Inflammatory macrophage treated with lipopolysaccharide for 1 hour (primary cell): ENCODE data around the gene ZNF436.
"Not testable (repeated sequence)": the region's sequence is repeated elsewhere in the genome, so short reads cannot be mapped to it uniquely, and the experiment has no call there.

Experiments
- DNase-seq, 2 donors: peaks; one replicate each; pipeline ENCODE4 v3.0.0-alpha.2; 2020 to 2022

ZNF436 gene

DNA sequence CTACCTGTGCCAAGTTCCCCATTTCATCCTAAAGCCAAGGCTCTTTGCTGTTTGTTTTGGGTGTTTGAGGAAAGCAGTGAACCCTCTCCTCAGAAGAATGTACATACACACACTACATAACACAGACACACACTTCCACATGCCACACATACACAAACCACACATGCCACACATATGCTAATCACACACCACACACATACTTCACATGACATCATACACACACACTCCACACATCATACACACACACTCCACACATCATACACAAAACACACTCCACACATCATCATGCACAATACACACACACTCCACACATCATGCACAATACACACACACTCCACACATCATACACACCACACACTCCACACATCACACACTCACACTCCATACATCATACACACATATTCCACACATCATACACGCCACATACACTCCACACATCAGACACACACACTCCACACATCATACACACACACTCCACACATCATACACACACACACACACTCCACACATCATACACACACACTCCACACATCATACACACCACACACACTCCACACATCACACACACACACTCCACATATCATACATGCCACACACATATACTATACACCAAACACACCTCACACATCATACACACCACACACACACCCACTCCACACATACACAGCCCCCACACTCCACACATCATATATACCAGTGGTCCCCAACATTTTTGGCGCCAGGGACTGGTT, 22.7 kb upstream of the ZNF436 start:
- no peak for DNase-seq

GRCh38 chr1:23389837-23390321, 20.2 kb upstream of the ZNF436 start:
- DNase-seq: no peak

GRCh38 chr1:23387494-23387893, 17.9 kb upstream of the ZNF436 start:
- DNase-seq: no peak

GRCh38 chr1:23385119-23385621, 15.5 kb upstream of the ZNF436 start:
- no peak for DNase-seq

GRCh38 chr1:23384312-23385058, 14.8 kb upstream of the ZNF436 start:
- peak; percentile 39 to 73 for DNase-seq

GRCh38 chr1:23383577-23384311, 14.1 kb upstream of the ZNF436 start:
- no peak for DNase-seq

DNA sequence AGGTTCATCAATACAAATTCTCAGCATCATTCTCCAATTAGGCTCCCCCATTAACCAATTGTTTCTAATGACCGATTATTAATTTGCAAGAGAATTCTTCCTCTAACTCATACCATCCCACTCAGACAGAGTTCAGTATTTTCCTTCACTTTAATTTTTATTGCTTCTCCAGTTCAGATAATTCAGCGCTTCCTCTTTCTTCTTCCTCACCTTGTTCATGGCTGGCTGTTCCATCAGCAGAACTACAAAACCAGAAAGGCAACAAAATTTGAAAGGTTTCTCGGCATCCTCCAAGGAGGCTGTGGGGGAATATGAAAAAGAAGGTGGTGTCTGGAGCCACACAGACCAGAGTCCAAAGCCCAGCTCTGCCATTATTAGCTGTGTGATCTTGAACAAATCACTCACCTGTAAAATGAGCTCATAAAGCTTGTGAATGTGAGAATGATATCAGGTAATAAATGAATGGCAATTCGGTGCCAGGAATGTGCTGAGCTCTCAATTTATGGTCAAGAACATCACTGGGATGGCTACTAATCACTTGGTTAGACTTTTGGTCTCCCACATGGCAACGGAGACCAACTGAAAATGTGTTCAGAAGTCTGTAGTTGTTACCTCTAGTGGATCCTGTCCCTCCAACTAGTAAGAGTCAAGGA, 11.7 kb upstream of the ZNF436 start:
- DNase-seq: peak in 1 of 2 donors; percentile 13

DNA sequence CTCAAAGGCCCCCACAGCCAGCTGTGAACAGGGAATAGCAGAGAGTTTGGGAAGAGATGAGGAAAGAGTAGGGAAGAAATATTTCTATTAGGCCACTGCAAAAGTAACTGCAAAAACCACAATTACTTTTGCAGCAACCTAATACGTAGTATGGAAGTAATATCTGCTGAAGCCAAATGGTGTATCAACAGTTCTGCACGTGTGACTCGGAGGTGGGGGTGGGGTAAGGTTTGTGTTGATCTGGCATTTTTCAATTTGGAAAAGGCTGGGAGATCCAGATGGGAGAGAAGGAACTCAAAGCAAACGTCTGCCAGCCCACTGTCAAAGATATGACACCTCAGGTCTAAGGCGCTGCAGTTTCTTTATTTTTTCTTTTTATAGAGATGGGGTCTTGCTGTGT, 11.1 kb upstream of the ZNF436 start:
- no peak for DNase-seq

GRCh38 chr1:23380236-23380635, 10.6 kb upstream of the ZNF436 start:
- not testable (repeated sequence) for DNase-seq

DNA sequence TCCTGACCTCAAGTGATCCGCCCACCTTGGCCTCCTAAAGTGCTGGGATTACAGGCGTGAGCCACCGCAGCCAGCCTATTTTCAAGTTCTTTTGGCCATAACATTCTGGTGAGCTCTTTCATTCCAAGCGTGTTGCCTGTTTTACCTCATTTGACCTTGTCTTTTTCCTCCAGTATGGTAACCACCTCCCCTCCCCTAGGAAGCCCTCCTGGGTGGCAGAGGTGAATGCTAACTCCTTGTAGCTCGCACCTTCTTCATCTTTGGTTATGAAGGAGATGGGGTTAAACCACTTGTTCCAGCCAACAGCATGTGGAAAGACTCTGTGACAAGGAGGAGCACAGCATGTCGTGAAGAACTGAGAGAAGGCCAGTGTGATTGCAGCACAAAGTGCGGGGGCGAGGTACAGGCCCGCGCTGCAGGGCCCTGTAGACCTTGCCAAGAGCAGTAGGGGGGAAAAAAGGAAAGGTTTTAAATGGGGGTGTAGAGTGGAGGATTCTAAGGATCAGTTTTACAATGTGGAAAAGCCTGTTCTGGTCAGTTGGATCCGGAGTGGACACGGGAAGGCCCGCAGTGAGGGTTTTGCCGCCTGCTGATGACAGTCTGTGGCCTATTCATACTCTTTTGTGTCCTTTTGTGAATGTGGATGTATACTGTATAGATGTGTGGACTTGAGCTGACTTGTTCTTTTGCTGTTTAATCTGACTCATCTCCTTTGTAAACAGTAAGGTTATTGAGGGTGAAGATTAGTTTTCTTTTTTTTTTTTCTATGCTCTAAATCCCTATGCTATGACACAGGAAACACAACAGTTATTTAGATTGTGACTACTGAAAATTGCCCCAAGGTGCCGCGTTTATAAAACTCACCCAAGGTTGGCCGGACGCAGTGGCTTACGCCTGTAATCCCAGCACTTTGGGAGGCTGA, 7.5 kb upstream of the ZNF436 start:
- peak in 1 of 2 donors; percentile 42 for DNase-seq

DNA sequence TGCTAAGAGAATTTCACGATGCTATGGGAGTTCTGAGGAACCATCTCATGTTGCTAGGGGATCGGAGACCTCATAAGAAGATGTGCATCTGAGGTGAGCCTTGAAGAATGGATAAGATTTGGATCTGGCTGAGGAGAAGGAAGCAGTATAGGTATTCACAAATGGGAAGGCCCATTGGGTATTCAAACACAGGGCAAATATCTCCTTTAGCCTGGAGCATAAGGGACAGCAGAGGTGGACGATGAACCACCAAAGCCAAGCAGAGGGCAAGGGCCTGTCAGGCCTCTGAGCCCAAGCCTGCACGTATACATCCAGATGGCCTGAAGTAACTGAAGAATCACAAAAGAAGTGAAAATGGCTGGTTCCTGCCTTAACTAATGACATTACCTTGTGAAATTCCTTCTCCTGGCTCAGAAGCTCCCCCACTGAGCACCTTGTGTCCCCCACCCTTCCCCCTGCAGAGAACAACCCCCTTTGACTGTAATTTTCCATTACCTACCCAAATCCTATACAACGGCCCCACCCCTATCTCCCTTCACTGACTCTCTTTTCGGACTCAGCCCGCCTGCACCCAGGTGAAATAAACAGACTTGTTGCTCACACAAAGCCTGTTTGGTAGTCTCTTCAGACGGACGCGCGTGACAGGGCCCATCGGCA, 4.6 kb upstream of the ZNF436 start:
- not testable (repeated sequence) for DNase-seq

DNA sequence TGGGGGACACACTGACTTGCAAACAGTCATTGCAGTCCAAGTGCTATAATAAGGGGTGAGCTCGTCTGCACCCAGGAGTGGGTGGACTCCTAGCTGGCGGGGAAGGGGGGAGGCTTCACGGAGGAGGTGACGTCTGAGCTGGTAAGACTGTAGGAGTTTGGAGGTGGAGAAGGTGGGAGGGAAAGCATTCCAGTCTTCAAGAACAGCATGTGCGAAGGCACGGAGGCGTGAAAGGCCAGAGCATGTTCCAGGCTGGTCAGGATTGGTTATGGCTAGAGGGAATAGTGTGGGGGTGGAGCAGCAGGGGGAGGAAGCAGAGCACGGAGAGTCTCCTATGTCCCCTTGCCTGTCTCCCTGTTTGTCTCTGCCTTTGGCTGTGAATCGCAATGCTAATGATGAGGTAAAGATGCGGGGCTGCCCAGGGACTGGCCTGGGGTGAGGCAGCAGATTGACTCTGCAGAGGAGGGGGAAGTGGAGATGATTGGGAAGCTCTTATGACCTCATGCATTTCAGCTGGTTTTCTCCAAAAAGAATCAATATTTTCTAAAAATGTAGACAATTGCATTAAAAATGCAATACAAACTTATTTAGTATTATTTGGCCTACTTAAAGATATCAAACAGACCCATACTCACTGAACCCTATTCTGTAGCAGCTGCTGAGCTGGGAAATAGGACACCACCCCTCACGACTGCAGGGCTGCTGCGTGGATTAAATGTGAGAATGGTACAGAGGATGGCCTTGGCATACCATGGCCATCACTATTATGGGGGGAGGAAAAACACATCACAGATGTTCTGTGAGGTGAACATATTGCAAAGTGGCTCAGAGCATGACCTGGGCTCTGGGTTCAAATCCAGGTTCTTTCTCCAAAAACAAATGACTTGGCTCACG, 2.6 kb upstream of the ZNF436 start:
- DNase-seq: peak; percentile 44 to 80

- no peak for DNase-seq
Observed at GRCh38 chr1:23370709-23371584, 1.3 kb upstream of the ZNF436 start.

DNA sequence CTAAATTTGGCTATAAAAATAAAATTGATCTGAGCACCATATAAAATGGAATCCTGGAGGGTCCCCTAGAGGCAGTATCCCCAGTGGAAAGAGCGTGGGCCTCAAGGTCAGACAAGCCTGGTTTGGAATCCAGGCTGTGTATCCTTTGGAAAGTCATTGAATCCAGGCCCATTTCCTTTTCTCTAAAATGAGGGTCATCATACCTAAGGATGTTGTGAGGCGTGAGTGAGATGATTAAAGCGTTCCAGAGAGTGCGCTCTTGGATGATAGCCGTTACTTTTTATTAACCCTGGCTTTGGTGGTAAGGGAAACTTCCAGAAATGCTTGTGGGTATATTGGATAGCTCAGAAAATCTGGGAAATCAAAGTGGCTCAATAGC, 683 bp upstream of the ZNF436 start:
- DNase-seq: no peak

DNA sequence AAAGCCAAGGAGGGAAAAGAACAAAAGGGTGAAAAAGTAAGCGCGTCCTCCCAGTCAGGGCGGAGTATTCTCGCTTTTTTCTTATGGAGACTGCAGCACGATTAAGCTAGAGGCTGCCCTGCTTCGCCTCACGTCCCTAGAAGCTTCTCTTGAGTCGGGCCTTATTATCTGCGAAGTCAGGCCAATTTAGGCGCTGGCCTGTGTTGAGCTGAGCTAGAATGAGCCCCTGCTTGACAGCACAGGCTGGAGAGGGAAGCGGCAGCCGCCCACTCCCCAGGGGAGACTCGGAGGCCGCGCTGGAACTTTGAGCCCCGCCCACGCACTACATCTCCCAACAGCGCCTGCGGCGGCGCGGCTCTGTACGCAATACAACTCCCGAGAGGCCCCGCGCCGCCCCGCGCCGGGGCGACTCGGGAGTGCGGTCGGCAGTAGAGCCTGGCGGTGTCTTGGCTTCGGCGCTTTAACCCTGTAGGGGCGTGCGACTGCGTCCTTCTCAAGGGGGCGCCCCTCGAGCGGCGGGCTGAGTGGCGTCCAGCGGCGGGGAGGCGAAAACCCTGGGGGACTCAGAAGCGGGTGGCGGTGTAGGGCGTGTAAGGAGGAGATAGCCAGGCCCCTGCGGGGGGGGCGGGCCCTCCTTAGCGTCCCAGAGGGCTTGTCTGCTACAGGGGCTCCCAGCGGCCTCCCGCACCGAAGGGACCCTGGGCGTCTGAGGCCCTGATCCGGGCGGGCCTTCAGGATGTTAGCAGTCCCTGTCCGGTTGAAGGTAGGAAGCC, 888 bp downstream of the ZNF436 start:
- peak; percentile 92 to 93 for DNase-seq

GRCh38 chr1:23367791-23368561, 1.7 kb downstream of the ZNF436 start:
- peak; percentile 96 to 99 for DNase-seq

- DNase-seq: no peak
Observed at GRCh38 chr1:23367451-23367790, 2.2 kb downstream of the ZNF436 start.
